GM18867 (cell line): ENCODE results near the gene TACC3.
"Not testable (repeated sequence)": the region's sequence is repeated elsewhere in the genome, so short reads cannot be mapped to it uniquely, and the experiment has no call there.

Experiments
- ATAC-seq: cut with Tn5 transposase; IDR thresholded peaks from one replicate; pipeline ENCODE4 v1.9.1; 2021; ENCODE audit warnings: mild to moderate bottlenecking, moderate library complexity; ENCODE audit not compliant: unreplicated experiment

The TACC3 gene

GRCh38 chr4:1701671-1702070 is 19.6 kb upstream of the TACC3 start:
- ATAC-seq: not testable (repeated sequence)

DNA sequence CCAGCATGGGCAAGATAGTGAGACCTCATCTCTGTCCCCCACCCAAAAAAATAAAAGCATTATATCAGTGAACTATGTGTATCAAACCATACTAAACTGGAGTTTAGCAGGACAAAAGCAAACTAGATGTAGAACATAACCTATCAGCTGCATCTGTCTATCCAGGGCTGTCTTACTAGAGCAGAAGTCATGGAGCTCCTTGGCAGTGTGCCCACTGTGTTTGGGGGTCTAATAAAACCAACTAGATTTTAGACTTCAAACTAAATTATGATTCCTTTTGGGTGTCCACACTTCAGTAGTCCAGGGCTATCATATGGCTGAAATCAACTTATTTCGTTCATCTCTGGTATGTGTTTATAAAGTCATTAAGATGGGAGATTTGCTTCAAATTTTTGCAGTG is 17.5 kb upstream of the TACC3 start:
- ATAC-seq: no peak

- ATAC-seq: no peak
Measured at GRCh38 chr4:1705732-1706131, 15.6 kb upstream of the TACC3 start.

GRCh38 chr4:1706358-1706757 is 15.0 kb upstream of the TACC3 start:
- ATAC-seq: no peak

DNA sequence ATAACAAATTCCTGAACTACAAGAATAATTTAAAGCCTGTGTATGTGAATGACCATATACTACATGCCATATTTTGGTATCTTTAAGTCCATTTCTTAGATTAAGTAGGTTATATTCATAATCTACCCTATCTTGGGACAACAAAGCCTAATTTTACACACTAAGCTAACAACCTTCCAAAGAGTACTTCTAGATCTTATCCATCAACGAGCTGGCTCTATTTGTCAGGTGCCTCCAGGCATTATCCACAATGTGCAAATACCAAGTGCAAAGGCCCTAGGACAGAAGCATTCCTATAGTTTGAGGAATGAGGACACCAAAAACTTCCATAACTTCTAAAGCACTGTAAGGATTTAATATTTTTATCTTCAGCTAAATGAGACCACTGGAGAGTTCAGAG is 12.7 kb upstream of the TACC3 start:
- no peak for ATAC-seq

DNA sequence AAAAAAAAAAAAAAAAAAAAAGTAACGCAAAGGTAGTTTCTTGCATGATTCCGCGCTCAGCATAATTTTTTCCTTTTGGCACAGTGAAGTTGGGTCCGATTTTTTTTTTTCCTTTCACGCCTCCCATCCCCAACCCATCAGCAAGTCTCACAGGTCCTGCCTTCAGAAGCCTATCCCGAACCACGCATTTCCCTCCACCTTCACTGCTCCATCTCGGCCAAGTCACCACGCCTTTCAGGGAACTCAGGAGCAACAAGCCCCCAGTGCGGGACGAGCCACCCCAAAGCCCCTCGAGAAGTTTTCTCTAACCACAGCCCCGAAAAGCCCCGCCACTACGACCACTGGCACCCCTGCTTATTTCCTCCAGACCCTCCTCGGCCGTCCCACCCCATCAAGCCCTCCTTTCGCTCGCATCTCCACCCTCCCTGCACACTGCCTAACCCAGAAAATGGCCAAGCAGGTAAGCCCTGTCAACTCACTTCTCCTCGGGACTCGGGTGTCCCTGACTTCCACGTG is 10.2 kb upstream of the TACC3 start:
- no peak for ATAC-seq

- ATAC-seq: peak; percentile 24
Measured at GRCh38 chr4:1711571-1712215, 9.6 kb upstream of the TACC3 start.

DNA sequence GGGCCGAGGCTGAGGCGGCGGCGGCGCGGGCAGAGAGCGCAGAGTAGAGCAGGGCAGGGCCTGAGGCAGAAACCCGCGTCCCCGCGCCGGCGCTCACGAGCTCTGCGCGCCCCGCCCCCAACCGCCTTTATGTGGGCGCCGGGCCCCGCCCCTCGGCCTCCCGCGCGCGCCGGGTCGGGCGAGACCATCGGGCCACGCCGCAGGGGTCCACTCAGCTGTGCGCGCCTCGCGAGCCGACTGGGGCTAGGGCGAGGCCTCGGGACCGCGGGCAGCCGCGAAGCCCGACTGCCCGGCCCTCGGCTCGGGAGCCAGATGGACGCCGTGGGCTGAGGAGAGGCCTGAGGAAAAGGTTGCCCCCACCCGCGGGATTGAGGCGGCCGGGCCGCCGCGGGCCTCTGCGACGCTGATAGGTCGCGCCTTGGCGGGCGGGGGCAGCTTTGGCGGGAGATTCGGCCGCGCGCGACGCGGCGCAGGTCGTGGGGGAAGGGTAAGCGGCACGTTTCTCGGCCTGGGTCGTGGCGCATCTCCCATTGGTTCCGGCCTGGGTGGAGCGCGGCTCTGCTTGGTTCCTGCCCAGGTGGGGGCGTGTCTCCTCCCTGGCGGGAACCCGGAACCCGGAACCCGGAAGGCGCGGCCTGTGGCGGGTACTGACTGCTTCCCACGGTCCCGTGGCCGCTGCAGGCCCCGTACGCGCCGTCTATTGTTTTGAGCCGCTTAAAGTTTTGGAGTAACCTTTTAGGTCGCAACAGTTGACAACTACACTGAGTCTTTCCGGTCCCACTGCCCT is 8.9 kb upstream of the TACC3 start, which contains the start of gene SLBP:
SLBP (minus strand) TSS at position 104 of the 787 bp plus-strand sequence. CDS start 131 bp downstream, outside the sequence.
- ATAC-seq: peak; percentile 70

GRCh38 chr4:1713003-1713851 is 8.1 kb upstream of the TACC3 start:
- no peak for ATAC-seq

- ATAC-seq: no peak
Measured at GRCh38 chr4:1714303-1715001, 6.9 kb upstream of the TACC3 start.

DNA sequence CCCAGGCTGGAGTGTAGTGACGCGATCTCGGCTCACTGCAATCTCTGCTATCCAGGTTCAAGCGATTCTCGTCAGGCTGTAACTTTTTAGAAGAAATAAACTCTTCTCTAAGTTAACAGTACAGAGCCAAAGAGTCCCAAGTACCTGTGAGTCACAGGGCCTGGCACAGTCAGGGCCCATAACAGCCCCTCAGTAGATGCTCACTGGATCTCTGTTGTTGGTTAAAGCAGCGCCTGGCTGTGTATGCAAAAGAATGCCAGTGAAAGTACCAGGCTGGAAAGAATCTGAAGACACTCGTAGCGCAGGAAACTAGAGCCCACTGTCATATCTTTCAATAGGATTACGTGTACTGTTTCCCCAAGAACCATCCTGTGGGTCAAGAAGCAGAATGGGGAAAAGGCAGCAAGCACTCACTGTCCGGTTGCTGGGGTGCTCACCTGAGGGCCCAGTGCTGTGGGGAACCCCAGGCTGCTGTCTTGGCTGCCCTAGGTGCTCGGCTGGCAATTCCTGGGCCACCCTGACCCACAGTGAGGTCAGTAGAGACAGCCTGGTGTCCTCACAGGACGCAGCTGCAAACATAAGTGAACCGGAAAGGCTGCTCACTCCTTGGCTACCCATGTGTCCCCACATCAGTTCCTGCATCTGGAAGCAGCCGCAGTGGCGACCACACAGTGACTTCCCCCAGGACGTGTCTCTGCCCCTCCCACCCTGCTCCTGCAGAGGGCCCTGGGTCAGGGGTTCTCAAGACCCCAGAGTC is 6.1 kb upstream of the TACC3 start:
- ATAC-seq: no peak

- ATAC-seq: no peak
Measured at GRCh38 chr4:1716065-1716945, 5.0 kb upstream of the TACC3 start.

DNA sequence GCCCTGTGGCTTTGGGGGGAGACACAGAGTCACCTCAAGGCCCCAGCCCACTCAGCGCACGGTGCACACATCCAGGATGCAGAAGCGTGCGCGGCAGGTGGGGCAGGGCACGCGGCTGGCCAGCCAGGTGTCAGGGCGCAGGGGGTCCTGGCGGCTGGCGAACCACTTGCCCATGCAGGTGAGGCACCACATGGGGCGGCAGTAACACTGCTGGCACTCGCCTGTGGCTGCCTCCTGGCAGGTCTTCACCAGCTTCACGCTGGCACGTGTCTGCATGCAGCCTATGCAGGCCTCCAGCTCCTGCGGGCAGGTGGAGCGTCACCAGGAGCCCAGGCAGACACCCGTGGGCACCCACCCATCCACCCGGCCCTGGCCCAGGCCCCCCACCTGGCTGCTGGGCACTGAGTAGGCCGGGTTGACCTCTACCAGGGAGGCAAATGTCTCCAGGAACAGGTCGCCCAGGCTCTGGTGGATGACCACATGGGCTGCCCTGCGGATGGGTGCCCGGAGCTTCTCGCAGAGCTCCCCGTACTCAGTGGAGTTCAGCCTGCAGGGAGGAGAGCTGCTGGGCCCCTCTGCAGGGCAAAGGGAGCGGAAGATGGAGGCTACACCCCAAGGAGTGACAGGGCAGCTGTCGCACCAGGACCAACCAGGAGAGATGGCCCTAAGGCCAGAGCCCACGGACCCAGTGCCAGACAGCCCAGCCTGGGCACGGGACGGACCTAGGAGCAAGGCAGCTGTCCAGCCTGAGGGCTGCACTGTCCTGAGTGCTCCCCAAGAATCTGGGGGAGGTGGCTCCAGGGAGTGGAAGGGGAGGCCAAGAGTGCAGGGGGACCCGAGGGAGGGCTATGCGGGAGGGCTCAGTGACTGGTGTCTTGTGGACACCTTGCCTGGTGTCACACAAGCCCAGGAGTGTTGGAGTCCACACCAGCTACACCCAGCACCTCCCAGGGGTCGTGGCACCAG is 3.9 kb upstream of the TACC3 start:
- ATAC-seq: no peak

DNA sequence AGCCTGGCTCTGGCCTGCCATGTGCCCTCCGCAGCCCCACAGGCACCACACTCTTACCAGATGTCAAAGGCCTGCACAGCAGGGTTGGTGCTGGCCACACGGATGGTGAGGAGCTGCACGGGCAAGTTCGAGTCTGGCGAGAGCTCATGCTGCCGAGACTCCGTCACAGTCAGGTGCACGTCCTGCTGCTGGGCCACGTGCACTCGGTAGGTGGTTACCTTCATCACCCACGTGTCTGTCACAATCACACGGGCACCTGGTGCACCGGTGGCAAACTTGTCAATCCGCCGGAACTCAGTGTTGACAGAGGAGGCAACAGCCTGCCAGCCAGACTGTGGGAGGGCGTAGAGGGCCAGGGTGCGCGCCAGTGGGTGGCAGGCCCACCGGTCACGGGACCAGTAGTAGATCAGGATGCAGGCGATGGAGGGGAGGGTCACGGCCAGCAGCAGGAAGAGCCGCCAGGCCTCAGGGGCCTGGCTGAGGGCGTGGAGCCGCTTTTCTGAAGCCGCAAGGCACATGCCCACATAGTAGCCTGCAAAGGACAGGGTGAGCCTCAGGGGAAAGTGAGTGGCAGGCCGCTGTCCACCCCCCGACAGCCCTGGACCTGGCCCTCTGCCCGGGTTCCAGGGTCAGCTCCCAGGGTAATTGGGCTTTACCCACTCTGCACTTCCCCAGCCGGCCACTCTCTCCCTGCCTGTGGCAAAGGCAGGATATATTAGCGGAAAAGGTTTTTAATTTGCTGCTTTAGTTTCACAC is 3.0 kb upstream of the TACC3 start:
- no peak for ATAC-seq

- peak; percentile 16 for ATAC-seq
Measured at GRCh38 chr4:1720163-1720983, 948 bp upstream of the TACC3 start.
